GM12891 (cell line): ENCODE results near the gene CAVIN1.

Experiments used
- POLR2A ChIP-seq: IDR thresholded peaks from 2 replicates; pipeline ENCODE4 v1.6.1; 2011; ENCODE audit warnings: low read depth, low read length, control low read depth
- POLR2AphosphoS5 ChIP-seq: IDR thresholded peaks from 2 replicates; pipeline ENCODE4 v1.6.1; 2011; ENCODE audit warnings: low read depth, low read length, control low read depth
- POU2F2 ChIP-seq: IDR thresholded peaks from 2 replicates; pipeline ENCODE4 v1.6.1; 2011; ENCODE audit warnings: low read depth, mild to moderate bottlenecking, control low read depth, low read length, moderate library complexity
- TAF1 ChIP-seq: IDR thresholded peaks from 2 replicates; pipeline ENCODE4 v1.6.1; 2011; ENCODE audit warnings: low read depth, low read length, control low read depth

GRCh38 chr17:42410319-42410685, 12.8 kb downstream of the CAVIN1 start:
- TF ChIP-seq POLR2AphosphoS5: no peak
- TF ChIP-seq POU2F2: no peak
- no peak for TF ChIP-seq POLR2A
- no peak for TF ChIP-seq TAF1
